NCI-H128 (cell line): Measurements from ENCODE around the gene TIA1.

Experiments used
- DNase-seq: peaks from one replicate; lab custom pipeline; 2025; ENCODE audit not compliant: unreplicated experiment; lab: John Stamatoyannopoulos, UW

Gene TIA1

DNA sequence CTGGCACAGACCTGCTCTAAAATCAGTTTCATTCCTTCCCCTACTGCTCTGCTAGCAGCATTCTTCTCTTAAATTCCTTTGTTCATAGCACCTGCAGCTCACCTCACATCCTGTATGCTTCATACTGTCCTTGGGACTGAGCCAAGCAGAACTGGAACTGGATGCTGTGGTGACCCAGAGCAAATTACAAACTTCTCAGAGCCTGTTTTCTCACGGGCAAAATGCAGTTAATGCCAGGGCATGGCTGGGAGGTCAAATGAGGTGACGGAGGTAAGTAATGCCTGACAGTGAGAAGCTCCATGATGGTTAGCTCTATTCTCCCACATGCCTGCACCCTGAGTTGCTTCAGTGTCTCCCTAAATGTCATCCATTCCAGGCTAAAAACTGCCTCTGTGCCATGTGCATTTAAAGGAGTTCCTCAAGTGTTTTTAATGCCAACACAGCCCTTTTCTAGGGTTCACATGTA, 87.3 kb downstream of the TIA1 start:
- no peak for DNase-seq

DNA sequence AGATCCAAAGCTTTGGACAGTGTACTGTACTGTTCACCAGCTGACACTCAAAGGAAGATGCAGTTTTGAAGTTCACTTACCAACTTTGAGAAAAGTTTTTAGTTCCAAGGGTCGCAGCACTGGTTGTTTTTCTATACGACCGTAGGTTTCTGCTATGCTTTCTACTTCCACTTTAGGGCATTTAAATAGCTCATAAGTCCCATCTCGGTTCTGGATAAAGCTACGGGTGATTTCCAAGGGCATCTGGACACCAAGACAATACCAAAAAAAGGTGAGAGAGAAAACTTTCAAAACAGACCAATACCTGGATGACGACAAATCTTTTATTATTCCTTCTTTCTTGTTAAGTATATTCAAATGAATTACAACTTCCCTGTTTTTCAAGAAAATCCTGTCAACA, 87.9 kb downstream of the TIA1 start:
- no peak for DNase-seq
